ENCODE results near the gene SNX32.
A peak's percentile ranks its signal among the peaks of the same experiment; 100 is the strongest.

SNX32 gene

DNA sequence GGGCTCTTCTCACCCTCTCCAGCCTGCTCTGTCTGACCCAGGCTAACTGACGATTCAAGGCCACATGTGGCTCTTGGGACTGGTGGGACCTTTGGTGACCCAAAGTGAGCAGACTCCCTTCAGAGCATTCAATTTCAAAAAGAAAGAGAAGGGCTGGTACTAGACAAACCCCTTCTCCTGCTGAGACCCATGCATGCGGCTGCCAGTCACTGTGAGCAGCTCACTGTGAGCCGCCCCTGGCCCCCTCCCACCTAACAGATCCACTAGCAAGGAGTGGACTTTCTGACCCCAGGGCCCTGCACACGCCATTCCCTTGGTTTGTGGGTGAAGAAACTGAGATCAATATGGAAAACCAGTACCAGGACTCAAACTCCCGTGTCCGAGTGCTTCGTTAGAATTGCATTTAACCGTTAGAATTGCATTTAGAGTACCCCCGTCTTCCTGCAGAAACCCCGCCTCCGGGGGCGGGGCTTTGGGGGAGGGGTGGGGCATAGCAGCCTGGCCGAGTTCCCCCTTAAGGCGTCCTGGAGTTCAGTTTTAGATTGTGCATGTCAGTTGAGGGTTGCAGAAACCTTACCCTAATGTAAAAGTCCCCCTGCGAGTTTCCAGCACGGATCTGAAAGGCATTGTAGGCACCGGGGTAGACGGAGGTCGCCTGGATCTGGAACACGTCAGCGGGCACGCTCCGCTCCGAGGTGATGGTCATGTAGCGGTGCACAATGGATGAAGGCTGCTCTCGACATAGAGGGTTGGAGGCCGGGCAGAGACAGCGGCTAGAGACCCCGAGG lies 33.7 kb downstream of the SNX32 start:
- DNase-seq (ENCODE audit: low spot score): no peak

DNA sequence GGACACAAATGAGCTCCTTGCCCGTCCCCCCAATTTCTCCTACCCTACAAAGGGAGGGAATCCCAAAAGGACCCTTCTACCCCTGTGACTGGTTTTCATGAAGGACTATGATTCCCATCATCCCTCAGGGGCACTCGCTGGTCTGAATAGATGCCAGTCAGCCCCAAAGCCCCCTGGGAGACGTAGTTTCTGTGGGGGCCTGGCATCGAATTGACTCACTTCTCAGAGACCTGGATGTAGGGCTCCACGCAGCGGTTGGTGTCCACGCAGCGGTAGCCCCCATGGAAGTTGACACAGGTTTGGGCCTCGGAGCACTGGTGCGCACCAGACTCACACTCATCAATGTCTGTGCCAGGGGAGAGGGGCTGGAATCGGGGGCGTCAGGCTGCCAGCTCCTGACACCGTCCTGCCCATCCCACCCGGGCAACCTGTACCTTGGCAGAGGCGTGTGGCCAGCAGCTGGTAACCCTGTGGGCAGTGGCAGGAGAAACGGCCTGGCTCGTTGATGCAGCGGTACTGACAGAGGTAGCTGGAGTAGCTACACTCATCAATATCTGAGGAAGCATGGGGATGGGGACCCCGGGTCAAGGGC lies 34.4 kb downstream of the SNX32 start:
- DNase-seq (ENCODE audit: low spot score): no peak

DNA sequence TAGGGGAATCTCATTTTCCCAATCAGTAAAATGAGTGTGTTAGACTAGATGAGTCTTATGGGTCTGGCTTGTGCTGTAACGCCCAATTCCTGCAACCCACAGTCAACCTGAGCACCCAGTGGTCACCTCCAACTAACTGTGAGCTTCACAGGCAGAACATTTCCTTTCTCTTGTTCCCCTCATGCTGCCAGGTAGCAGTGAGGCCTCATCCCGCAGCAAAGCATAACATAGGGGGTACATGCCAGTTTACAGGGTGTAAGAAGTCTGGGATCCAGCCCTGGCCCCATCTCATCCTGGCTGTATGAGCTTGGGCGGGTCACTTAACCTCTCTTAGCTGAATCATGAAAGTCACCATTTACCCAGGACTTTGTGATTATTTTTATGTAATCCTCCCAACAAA lies 35.1 kb downstream of the SNX32 start:
- DNase-seq (ENCODE audit: low spot score): no peak

DNA sequence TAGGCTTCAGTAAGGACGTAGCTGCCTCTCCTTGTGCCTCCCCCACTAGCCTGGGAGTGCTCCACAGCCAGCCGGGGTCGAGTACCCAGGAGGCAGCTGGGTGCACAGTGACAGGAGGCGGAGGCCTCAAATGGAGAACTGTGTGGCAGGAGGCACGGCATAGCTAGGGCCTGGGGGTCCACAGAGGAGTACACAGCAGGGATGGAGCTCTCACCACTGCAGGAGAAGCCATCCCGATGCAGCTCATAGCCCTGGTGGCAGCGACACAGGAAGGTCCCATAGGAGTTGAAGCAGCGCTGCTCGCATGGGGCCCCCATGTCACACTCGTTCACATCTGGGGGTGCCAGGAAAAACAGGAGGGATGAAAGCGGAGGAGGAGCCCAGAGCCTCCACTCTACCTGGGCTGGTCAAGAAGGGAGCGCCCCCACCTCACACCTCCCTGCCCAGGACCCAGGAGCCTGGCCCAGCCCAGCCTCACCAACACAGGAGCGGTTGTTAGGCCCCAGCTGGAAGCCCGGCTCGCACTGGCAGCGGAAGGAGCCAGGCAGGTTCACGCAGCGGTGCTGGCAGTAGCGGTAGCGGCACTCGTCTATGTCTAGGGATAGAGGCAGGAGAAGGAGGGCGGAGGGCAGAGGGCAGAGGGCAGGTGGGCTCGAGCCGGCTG lies 36.0 kb downstream of the SNX32 start:
- DNase-seq (ENCODE audit: low spot score): no peak

DNA sequence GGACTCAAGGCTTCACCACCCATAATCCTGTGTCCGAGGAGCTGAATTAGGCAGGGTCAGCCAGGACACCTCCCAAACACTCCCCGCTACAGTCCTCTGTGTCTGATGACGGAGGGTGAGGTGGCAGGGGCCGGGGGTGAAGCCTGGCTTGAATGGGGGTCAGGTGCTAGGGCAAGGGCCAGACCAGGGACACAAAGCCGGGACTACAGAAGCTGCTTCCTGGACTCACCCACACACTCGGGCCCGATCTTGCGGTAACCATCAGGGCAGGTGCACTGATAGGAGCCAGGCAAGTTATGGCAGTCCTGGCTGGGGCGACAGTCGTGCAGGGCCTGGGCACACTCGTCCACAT lies 36.5 kb downstream of the SNX32 start:
- no peak for DNase-seq (ENCODE audit: low spot score)

DNA sequence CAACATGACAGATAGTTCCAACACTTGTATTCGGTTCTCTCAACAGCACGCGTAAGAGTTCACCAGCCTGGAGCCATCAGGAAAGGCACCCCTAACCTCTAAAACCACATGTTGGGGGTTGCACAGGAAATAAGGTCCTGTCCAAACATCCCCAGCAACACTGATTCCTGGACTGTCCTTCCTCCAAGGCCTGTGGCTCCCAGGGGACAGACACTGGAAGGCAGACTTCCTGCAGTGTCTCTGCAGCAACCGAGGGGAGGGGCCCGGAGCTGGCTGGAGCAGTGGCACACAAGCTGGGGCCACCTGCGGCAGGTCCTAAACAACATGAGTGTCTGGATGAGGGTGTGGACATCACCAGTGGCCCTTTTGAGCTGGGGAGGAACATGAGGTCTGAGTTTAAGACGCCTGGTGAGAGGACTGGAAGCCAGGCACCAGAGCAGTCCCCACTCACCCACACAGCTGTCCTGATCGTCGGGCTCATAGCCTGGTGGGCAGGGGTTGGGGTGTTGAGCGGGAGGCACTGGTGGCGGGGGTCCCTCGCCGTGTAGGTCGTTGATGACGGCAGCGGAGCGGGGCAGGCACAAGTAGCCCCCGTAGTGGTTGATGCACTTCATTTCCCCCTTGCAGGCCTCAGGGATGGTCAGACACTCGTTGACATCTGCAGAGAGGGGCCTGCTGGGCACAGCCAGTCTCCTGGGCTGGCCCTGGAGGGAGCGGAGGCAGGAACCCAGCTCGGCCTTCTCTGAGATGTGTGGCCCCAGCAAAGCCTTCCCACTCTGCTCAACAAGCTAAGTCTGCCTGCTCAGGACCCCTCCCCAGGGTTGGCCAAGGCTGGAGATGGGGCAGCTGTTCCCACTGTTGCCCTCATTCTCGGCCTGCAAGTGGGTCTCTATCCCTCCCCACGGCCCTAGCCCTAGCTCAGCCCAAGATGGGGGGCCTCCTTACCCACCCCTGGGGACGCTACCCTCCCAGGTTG lies 37.2 kb downstream of the SNX32 start:
- DNase-seq (ENCODE audit: low spot score): no peak

DNA sequence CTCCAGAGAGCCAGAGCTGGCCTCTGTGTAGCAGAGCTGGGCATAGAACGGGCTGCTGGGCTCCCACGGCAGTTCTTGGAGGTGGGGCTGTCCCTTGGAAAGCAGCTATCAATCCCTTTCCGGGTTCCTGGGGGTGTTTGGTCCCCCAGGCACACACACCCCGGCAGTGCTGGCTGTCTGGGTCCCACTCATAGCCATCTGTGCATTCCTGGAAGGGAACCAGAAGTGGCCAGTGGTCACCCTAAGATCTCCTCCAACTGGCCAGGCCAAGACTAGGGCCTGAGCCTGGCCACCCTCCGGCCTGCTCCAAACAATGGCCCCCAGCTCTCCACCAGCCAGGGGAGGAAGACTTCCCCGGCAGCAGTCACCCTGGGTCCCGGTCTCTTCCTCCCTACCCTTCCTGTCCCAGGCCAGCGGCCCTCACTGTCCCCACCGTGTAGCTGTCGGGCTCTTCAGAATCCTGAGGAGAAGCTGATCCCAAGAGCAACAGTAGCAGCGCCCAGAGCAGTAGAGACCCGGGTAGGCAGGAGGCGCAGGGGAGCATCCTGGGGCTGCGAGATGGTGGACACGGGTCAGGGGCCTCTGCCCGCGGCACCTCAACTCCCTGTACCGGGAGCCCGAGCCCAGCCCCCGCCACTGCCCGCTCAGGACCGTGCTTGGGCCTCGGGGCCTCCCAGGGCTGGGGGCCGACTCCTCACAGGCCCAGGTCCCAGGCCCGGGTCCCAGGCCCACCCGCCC lies 38.2 kb downstream of the SNX32 start:
- no peak for DNase-seq (ENCODE audit: low spot score)

DNA sequence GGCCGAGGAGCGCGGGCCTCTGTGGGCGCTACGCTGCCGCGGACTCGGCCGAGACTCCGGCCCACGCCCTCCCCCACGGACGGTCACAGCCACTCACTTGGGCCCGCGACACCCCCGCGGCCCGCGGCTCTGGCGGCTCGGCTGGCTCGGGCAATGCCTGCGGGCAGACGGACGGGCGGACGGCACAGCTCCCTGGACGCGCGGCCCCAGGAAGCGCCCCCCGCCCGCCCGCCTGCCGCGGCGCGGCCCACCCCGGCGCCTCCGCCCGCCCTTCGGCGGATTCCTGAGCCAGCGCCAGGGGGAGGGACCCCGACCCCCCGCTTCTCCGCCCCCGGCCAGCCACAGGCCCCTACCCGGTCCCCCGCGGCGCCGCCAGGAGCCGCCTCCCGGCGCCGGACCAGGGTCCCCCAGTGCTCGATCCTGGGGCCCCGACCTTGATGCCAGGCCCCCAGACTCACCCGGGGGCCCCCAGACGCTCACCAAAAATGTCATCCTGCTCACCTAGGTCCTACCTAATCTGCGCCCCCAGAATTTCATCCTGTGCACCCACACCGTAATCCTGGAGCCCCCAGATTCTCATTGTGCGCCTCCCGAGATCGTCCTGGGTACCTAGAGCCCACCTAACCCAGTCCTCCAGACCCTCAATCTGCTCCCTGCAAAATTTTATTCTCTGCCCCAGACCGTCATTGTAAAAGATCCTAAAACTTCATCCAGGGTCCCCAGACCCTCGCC lies 39.0 kb downstream of the SNX32 start, which contains the start of gene EFEMP2:
Gene EFEMP2 (minus strand): TSS at position 215 of the 732 bp plus-strand sequence. CDS start 446 bp downstream, outside the sequence.
- no peak for DNase-seq (ENCODE audit: low spot score)

DNA sequence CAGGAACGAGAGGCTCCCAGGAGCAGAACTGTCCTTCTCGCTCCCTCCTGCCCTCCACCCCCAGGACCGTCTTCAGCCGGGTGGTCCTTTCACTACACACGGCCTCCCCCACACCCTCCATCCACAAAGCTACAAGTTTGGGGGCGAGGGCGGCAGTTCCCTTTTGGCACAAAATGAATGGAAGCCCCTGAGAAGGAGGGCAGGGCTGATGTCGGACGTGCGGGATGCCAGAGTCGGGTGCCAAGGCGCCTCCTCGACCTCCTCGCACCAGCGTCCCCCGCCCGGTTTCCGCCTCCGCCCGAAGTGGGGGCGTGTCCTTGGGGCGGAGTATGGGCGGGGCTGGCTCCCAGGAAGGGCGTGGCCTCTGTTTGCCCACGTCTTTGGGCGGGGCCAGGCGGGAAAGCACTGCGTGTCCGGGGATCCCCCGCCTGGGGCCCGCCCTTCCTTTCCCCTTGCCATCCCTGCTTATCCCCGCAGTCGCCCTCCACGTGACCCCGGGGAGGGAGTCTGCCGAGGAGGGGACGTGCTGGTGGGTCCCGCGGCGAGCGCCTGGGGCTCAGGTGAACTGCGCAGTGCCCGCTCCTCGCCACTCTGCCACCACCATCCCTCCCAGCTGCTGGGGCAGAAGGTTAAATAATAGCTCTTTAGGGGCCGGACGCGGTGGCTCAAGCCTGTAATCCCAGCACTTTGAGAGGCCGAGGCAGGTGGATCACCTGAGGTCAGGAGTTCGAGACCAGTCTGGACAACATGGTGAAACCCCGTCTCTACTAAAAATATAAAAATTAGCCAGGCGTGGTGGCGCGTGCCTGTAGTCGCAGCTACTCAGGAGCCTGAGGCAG lies 39.8 kb downstream of the SNX32 start:
- DNase-seq (ENCODE audit: low spot score): peak; percentile 94

DNA sequence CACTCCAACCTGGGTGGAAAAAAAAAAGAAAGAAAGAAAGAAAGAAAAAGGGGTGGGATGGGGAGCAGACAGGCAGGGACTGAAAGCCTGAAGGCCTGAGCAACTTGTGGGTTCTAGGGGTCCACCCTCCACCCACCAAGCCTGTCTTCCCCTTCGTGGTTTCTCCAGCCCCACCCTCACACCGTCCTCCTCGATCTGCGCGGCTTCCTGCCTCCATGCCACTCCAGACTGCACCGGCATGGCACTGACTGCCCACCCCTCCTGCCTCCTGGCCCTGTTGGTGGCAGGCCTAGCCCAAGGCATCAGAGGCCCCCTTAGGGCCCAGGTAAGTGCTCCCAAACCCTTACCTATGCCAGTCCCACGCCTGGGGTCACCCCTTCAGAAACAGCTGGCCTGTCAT lies 45.9 kb downstream of the SNX32 start, which contains the start of gene CTSW:
Gene CTSW (plus strand): TSS at position 221 of the 400 bp plus-strand sequence. CDS start 18 bp downstream, at position 239.
- DNase-seq (ENCODE audit: low spot score): no peak

DNA sequence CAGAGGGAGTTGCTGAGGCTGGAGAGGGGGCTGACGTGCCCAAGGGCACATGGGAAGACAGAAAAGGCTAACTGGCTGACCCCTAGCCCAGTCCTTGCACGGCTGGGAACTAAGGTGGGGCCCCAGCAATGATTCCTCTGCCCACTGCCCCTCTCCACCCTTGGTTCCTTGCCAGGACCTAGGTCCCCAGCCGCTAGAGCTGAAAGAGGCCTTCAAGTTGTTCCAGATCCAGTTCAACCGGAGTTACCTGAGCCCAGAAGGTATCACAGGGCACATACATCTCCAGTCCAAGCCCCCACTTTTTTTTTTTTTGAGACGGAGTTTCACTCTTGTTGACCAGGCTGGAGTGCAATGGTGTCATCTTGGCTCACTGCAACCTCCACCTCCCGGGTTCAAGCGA lies 46.3 kb downstream of the SNX32 start:
- DNase-seq (ENCODE audit: low spot score): no peak

DNA sequence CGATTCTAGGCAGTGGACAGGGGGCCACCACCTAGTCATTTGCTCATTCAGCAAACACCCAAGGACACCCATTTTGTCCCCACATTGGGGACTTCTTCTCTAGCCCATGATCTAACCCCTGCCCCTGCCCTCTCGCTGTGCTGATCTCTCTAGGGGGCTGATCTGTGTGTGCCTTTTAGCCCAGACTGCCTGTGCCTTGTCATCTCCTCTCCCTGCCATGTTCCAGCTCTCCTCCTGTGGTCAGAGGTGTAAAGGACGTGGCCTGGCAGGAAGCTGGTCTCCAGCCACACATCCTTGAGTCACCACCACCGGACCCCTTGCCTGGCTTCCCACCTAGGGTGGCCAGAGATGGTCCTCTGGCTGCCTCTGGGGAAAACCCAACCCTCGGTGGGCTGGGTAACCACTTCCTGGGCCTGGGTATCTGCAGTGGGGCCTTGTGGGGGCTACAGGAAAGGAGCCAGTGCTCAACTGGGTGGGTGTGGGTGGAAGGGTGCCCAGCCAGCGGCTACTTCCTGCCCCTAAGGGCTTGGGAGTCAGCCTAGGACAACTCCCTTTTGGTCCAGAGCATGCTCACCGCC lies 47.2 kb downstream of the SNX32 start:
- DNase-seq (ENCODE audit: low spot score): no peak

DNA sequence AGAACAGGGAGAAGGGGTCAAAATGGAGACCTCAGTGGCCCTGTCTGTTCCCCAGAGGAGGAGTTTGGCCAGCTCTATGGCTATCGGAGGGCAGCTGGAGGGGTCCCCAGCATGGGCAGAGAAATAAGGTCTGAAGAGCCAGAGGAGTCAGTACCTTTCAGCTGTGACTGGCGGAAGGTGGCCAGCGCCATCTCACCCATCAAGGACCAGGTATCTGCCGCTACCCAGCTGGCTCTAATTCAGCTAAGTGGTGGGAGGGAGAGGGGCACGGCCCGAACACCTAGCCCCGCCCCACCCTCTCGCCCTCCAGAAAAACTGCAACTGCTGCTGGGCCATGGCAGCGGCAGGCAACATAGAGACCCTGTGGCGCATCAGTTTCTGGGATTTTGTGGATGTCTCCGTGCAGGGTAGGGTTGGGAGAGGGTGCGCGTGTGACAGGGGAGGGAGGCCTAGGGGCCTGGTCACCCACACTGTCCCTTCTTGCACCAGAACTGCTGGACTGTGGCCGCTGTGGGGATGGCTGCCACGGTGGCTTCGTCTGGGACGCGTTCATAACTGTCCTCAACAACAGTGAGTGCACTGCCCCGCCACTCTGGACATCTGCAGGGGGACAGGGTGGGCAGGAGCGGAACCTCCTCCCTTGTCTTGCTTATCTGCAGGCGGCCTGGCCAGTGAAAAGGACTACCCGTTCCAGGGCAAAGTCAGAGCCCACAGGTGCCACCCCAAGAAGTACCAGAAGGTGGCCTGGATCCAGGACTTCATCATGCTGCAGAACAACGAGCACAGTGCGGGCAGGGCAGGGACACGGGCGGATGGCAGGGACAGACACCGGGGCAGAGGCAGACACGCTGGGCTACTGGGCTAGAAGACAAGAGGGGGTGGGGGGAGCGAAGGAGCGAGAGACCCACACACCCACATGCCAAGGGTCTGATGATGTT lies 48.6 kb downstream of the SNX32 start:
- no peak for DNase-seq (ENCODE audit: low spot score)

DNA sequence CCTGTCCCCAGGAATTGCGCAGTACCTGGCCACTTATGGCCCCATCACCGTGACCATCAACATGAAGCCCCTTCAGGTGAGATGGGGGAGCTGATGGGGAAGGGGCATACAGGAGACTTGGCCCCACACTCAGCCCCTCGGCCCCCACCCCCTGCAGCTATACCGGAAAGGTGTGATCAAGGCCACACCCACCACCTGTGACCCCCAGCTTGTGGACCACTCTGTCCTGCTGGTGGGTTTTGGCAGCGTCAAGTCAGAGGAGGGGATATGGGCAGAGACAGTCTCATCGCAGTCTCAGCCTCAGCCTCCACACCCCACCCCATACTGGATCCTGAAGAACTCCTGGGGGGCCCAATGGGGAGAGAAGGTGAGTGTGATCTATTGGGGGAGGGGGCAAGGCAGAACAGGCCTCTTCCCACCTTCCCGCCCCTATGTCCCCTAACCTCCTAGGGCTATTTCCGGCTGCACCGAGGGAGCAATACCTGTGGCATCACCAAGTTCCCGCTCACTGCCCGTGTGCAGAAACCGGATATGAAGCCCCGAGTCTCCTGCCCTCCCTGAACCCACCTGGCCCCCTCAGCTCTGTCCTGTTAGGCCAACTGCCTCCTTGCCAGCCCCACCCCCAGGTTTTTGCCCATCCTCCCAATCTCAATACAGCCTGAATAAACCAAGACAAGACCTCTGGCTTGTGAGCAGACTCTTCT lies 49.4 kb downstream of the SNX32 start:
- DNase-seq (ENCODE audit: low spot score): no peak

DNA sequence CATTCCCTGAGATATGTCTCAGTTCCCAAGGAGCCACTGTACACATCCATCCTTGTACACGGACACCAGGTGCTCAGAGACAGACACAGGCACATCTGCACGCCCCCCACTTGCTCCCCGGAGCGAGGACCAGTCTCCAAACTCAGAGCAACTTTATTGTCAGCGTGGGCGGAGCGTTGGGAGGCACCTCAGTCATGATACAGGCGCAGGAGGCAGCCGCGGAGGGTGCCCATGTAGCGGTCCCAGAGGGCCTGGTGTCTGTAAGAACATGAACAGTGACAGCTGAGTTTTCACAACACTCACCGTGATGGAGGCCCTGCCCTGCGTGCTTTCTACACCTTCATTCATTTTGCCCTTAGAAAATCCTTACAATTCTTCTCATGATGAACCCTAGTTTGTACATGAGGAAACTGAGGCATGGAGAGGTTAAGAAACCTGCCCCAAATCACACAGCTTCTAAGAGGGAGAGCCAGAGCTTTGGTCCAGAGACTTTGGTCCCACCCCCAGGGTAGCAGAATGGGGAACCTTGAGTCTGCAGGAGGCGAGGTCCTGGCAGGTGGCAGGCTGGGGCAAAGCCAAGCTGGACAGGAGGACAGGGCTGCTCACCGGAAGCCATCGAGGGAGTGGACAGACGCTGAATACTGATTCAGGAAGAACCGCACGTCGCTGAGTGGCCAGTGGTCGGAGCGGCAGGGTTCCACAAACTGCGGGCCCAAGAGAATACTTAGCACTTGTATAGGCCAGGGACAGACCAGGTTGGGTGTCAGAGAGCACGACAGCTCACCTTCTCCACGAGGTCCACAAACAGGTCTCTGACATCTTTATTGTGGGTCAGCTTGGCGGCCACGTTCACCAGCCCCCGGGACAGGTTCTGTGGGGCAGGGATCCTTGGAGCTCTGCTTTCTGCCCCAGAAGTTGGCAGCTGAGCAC lies 50.3 kb downstream of the SNX32 start:
- no peak for DNase-seq (ENCODE audit: low spot score)

DNA sequence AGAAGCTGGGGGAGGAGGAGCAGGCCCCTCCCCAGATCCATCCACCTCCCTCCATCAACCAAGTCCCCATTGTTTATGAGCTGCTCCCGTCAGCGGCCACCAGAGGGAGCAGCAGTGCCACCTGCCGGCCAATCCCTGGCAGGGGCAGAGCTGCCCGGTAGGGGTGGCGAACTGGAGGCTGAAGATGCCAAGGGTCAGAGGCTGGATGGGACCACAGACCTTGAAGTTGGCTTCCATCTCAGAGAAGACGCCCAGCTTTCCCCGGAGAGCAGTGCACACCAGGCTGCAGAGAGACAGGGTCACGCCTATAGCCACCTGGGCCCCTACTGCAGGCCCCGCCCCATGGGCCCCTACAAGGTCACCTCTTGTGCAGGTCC lies 50.9 kb downstream of the SNX32 start:
- peak; percentile 74 for DNase-seq (ENCODE audit: low spot score)
